Measurements from ENCODE around the gene LRRC47.

LRRC47 gene

DNA sequence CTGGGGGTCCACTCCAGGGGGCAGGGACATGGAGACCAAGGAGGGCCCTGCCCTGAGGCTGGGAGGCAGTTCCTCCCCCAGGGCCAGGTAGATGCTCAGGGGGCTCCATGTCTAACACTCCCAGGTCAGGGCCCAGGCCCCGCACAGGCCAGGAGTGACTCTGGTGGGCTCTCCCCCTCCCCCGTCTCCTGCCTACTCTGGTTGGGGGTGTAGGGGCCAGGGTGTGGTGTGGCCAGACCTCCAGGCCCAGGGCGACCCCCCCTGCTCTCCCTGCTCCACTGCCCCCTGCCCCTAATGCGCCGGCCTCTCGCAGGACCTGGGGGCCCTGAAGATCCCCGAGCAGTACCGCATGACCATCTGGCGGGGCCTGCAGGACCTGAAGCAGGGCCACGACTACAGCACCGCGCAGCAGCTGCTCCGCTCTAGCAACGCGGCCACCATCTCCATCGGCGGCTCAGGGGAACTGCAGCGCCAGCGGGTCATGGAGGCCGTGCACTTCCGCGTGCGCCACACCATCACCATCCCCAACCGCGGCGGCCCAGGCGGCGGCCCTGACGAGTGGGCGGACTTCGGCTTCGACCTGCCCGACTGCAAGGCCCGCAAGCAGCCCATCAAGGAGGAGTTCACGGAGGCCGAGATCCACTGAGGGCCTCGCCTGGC lies 63.7 kb downstream of the LRRC47 start:
- no peak for DNase-seq (ENCODE audit: low read depth)

GRCh38 chr1:3731583-3732433 lies 64.5 kb downstream of the LRRC47 start:
- no peak for DNase-seq (ENCODE audit: low read depth)

- no peak for DNase-seq (ENCODE audit: low read depth)
Measured at GRCh38 chr1:3730543-3731247, 65.6 kb downstream of the LRRC47 start.

DNA sequence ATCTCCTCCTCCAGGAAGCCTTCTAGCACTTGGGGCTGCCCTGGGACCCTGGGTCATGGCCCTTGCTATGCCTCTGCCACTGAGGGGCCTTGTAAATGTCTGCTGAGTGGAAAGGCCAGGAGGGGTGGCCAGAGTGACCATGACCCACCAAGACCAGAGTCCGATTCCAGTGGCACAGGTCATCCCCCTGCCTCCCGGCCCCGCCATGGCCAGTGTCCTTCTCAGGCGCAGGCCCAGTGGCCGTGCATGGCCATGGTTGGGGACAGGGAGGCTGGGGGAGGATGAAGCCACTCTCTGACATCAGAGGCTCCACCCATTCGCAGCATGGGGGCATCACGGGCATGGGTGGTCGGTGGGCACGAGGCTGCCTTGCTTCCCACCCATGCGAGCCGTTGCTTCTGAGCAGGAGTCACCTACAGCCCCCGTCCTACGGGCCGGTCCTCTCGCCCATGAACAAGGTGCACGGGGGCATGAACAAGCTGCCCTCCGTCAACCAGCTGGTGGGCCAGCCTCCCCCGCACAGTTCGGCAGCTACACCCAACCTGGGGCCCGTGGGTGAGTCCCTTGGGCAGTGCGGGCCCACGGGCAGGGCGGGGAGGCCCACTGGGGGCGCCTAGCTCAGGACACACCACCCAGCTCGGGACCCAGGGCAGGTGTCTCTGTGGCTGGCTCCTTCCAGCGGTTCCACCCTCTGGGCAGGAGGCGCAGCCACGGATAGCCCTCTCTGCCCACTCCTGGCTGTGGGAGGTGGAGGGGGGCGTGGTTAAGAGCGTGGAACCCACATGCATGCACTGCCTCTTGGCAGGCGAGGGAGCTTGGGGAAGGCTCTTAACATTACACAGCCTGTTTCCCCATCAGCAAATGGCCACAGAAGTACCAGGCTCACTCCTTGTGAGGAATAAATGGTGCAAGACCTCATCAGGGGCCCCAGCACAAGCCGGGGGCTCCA lies 66.4 kb downstream of the LRRC47 start:
- no peak for DNase-seq (ENCODE audit: low read depth)

Measured in non-pigmented ciliary epithelial cell (primary cell).